ENCODE results near the gene KYNU.

The KYNU gene

DNA sequence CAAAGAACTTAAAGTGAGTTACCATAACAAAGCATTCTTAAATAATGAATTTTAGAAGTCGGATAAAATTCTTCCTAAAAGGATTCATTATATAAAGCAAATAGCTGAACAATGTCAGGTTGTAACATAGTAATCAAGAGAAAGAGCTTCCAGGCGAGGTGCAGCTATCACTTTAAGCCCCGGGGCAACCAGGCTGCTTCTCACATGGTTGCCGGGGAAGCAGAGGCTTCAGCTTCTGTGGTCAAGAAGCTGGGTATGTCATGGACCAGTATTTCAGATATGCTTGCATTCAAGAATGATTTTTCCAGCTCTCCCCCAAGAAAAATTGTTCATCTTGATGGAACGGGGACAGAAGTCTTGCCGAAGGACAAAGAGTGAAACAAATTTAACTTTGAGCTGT lies 23.6 kb upstream of the KYNU start:
- ATAC-seq = no peak

DNA sequence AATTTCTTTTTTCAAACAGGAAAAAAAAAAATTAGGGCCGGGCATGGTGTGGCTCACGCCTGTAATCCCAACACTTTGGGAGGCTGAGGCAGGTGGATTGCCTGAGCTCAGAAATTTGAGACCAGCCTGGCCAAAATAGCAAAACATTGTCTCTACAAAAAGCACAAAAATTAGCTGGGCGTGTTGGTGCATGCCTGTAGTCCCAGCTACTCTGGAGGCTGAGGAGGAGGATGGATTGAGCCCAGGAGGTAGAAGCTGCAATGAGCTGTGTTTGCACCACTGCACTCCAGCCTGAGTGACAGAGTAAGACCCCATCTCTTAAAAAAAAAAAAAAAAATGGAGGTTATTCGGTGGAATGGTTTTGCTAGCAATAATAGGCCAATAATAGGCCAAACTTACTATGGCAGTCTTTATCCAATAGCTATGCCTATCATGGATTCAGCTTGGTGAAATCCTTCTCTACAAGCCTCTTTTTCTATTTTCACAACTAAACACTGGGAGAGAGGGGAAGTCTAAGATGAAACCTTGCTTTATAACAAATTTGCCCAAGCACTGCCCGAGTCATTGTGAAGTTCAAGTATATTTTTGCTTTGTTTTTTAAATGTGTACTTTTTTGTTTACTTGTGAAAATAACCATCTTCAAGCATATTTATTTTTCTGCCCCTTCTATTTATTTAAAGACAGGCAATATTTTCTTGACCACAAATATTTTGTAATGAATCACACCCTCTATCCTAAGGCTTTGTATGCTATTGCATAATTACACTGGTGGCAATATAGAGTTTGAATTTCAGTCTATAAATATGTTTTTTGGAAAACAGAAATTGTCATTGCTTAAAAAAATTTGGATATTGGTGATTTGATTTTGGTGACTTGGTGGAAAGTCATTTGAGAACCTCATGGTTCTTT lies 20.0 kb upstream of the KYNU start:
- TF ChIP-seq GLIS3 (CRISPR knock-in tag; IDR thresholded peaks at IDR 0.05) = no peak
- TF ChIP-seq ZFP30 (CRISPR knock-in tag; IDR thresholded peaks at IDR 0.05) = no peak
- TF ChIP-seq SNAI2 (CRISPR knock-in tag; IDR thresholded peaks at IDR 0.05) = no peak
- TF ChIP-seq, protein P1, sequence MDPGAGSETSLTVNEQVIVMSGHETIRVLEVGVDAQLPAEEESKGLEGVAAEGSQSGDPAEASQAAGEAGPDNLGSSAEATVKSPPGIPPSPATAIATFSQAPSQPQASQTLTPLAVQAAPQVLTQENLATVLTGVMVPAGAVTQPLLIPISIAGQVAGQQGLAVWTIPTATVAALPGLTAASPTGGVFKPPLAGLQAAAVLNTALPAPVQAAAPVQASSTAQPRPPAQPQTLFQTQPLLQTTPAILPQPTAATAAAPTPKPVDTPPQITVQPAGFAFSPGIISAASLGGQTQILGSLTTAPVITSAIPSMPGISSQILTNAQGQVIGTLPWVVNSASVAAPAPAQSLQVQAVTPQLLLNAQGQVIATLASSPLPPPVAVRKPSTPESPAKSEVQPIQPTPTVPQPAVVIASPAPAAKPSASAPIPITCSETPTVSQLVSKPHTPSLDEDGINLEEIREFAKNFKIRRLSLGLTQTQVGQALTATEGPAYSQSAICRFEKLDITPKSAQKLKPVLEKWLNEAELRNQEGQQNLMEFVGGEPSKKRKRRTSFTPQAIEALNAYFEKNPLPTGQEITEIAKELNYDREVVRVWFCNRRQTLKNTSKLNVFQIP (CRISPR knock-in tag; IDR thresholded peaks at IDR 0.05; ENCODE audit: borderline replicate concordance, low read depth) = no peak
- TF ChIP-seq, protein P2, sequence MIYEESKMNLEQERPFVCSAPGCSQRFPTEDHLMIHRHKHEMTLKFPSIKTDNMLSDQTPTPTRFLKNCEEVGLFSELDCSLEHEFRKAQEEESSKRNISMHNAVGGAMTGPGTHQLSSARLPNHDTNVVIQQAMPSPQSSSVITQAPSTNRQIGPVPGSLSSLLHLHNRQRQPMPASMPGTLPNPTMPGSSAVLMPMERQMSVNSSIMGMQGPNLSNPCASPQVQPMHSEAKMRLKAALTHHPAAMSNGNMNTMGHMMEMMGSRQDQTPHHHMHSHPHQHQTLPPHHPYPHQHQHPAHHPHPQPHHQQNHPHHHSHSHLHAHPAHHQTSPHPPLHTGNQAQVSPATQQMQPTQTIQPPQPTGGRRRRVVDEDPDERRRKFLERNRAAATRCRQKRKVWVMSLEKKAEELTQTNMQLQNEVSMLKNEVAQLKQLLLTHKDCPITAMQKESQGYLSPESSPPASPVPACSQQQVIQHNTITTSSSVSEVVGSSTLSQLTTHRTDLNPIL (CRISPR knock-in tag; IDR thresholded peaks at IDR 0.05; ENCODE audit: low read depth) = no peak
- no peak for TF ChIP-seq ZFP3 (CRISPR knock-in tag; IDR thresholded peaks at IDR 0.05)
- TF ChIP-seq BACH2 (CRISPR knock-in tag; IDR thresholded peaks at IDR 0.05; ENCODE audit: borderline replicate concordance) = no peak
- no peak for TF ChIP-seq ESRRG (CRISPR knock-in tag; IDR thresholded peaks at IDR 0.05)
- no peak for TF ChIP-seq TOX (CRISPR knock-in tag; IDR thresholded peaks at IDR 0.05; ENCODE audit: borderline replicate concordance)
- no peak for TF ChIP-seq ARNTL (CRISPR knock-in tag; IDR thresholded peaks at IDR 0.05; ENCODE audit: borderline replicate concordance, low read depth)
- TF ChIP-seq, protein P3, sequence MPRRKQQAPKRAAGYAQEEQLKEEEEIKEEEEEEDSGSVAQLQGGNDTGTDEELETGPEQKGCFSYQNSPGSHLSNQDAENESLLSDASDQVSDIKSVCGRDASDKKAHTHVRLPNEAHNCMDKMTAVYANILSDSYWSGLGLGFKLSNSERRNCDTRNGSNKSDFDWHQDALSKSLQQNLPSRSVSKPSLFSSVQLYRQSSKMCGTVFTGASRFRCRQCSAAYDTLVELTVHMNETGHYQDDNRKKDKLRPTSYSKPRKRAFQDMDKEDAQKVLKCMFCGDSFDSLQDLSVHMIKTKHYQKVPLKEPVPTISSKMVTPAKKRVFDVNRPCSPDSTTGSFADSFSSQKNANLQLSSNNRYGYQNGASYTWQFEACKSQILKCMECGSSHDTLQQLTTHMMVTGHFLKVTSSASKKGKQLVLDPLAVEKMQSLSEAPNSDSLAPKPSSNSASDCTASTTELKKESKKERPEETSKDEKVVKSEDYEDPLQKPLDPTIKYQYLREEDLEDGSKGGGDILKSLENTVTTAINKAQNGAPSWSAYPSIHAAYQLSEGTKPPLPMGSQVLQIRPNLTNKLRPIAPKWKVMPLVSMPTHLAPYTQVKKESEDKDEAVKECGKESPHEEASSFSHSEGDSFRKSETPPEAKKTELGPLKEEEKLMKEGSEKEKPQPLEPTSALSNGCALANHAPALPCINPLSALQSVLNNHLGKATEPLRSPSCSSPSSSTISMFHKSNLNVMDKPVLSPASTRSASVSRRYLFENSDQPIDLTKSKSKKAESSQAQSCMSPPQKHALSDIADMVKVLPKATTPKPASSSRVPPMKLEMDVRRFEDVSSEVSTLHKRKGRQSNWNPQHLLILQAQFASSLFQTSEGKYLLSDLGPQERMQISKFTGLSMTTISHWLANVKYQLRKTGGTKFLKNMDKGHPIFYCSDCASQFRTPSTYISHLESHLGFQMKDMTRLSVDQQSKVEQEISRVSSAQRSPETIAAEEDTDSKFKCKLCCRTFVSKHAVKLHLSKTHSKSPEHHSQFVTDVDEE (CRISPR knock-in tag; IDR thresholded peaks at IDR 0.05) = no peak
- TF ChIP-seq ZNF565 (CRISPR knock-in tag; conservative IDR thresholded peaks at IDR 0.05; ENCODE audit: low read depth) = no peak
- TF ChIP-seq RARB (CRISPR knock-in tag; IDR thresholded peaks at IDR 0.05) = no peak
- TF ChIP-seq OSR1 (CRISPR knock-in tag; IDR thresholded peaks at IDR 0.05) = no peak
- TF ChIP-seq ZC3H10 (CRISPR knock-in tag; IDR thresholded peaks at IDR 0.05) = no peak
- no peak for ATAC-seq

More for the DNA sequence above, 23.6 kb upstream of the KYNU start:
- TF ChIP-seq ARNTL (CRISPR knock-in tag; IDR thresholded peaks at IDR 0.05; ENCODE audit: borderline replicate concordance, low read depth) (no peak), ESRRG (CRISPR knock-in tag; IDR thresholded peaks at IDR 0.05) (no peak)
- TF ChIP-seq, protein P1 (CRISPR knock-in tag; IDR thresholded peaks at IDR 0.05; ENCODE audit: borderline replicate concordance, low read depth) = no peak

DNA sequence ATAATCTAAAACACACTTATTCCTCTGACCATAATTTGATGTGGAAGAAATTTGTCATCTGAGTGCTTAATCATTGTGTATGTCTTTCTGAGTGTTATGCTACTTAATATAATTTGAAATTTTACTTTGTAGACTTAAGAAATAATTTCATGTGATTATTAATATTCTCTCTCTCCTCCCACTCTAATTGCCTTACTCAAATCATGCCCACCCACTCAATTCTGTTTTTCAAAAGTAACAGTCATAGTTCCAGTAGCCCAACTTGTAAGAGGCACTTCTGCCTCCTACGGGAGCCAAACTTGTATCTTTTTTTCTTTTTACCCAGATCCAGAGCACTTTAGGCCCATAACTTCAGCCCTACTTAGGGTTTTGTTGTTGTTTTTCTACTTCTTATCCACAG lies 18.5 kb upstream of the KYNU start:
- no peak for ATAC-seq
- TF ChIP-seq GLIS3 (CRISPR knock-in tag; IDR thresholded peaks at IDR 0.05) = no peak
- TF ChIP-seq RARB (CRISPR knock-in tag; IDR thresholded peaks at IDR 0.05) = no peak
- no peak for TF ChIP-seq ARNTL (CRISPR knock-in tag; IDR thresholded peaks at IDR 0.05; ENCODE audit: borderline replicate concordance, low read depth)
- no peak for TF ChIP-seq BACH2 (CRISPR knock-in tag; IDR thresholded peaks at IDR 0.05; ENCODE audit: borderline replicate concordance)
- TF ChIP-seq ZNF70 (CRISPR knock-in tag; IDR thresholded peaks at IDR 0.05) = no peak
- TF ChIP-seq ZFP3 (CRISPR knock-in tag; IDR thresholded peaks at IDR 0.05) = no peak
- TF ChIP-seq CSDC2 (CRISPR knock-in tag; IDR thresholded peaks at IDR 0.05) = no peak
- TF ChIP-seq, protein P2 (CRISPR knock-in tag; IDR thresholded peaks at IDR 0.05; ENCODE audit: low read depth) = no peak
- TF ChIP-seq, protein P3 (CRISPR knock-in tag; IDR thresholded peaks at IDR 0.05) = no peak
- TF ChIP-seq PPARA (CRISPR knock-in tag; IDR thresholded peaks at IDR 0.05; ENCODE audit: borderline replicate concordance) = no peak
- TF ChIP-seq, protein P4, sequence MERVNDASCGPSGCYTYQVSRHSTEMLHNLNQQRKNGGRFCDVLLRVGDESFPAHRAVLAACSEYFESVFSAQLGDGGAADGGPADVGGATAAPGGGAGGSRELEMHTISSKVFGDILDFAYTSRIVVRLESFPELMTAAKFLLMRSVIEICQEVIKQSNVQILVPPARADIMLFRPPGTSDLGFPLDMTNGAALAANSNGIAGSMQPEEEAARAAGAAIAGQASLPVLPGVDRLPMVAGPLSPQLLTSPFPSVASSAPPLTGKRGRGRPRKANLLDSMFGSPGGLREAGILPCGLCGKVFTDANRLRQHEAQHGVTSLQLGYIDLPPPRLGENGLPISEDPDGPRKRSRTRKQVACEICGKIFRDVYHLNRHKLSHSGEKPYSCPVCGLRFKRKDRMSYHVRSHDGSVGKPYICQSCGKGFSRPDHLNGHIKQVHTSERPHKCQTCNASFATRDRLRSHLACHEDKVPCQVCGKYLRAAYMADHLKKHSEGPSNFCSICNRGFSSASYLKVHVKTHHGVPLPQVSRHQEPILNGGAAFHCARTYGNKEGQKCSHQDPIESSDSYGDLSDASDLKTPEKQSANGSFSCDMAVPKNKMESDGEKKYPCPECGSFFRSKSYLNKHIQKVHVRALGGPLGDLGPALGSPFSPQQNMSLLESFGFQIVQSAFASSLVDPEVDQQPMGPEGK (CRISPR knock-in tag; IDR thresholded peaks at IDR 0.05; ENCODE audit: borderline replicate concordance) = no peak
- no peak for TF ChIP-seq ZC3H10 (CRISPR knock-in tag; IDR thresholded peaks at IDR 0.05)
- no peak for TF ChIP-seq ZNF8 (CRISPR knock-in tag; IDR thresholded peaks at IDR 0.05)
- no peak for TF ChIP-seq ZNF565 (CRISPR knock-in tag; conservative IDR thresholded peaks at IDR 0.05; ENCODE audit: low read depth)
- TF ChIP-seq TOX (CRISPR knock-in tag; IDR thresholded peaks at IDR 0.05; ENCODE audit: borderline replicate concordance) = no peak
- TF ChIP-seq ZFP30 (CRISPR knock-in tag; IDR thresholded peaks at IDR 0.05) = no peak
